Tibial nerve (tissue), 3 donors: ENCODE results near the gene OR5D18.

Experiments used
- CTCF ChIP-seq, 5 experiments: fragments of 200-600 bp in 3 of 5; fragments of 450-650 bp in 2 of 5; sonication (generic) in 3 of 5; IDR thresholded peaks; one replicate each; pipeline ENCODE4 v1.5.1; 2016 to 2019; ENCODE audit warnings: antibody characterized with exemption in 5 of 5, mild to moderate bottlenecking in 3 of 5, moderate library complexity in 2 of 5
- POLR2A ChIP-seq, 2 donors: fragments of 450-650 bp; IDR thresholded peaks; one replicate each; pipeline ENCODE4 v1.6.1; 2017; ENCODE audit warnings: antibody characterized with exemption in 2 of 2, mild to moderate bottlenecking in 2 of 2, moderate library complexity in 2 of 2

GRCh38 chr11:55852141-55852540, 32.7 kb downstream of the OR5D18 start:
- TF ChIP-seq POLR2A (IDR thresholded peaks at IDR 0.05) (no peak), CTCF (IDR thresholded peaks at IDR 0.05) (no peak)
